ENCODE results near the gene ARHGEF16. TPM values are rescaled to one million over a fixed set of nuclear protein-coding genes. Genes with fewer than 3 reads are reported as not detected.

The ARHGEF16 gene
- total RNA-seq, 1 experiment from 2014 or later = 17.2 TPM

DNA sequence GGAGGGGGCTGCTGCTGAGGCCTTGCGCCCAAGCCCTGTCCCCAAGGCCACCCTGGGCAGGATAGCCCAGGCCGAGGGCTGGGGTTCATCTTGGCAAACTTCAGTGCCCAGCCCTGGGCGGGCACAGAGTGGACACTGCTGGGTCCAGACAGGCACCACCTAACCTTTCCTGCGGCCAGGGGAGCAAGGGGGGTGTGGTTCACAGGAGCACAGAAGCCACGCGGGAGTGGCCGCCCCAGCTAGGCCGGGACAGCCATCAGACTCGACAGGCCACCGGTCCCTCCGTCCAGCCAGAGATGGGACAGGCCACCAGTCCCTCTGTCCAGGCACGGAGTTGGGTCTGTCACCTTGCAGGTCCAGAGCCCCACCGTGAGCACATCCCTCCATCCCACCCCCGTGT is 28.9 kb downstream of the ARHGEF16 start:
- ChIA-PET CTCF (interaction anchor here (1.6 to 4.7 kb wide), 5 partner anchors 7 to 135 kb away, joined by 4 to 73 read pairs (median 30); no protein-coding TSS in a partner anchor), POLR2A (no interaction called here)
- DNase-seq (ENCODE audit: low spot score) = no peak
- TF ChIP-seq, protein P1, sequence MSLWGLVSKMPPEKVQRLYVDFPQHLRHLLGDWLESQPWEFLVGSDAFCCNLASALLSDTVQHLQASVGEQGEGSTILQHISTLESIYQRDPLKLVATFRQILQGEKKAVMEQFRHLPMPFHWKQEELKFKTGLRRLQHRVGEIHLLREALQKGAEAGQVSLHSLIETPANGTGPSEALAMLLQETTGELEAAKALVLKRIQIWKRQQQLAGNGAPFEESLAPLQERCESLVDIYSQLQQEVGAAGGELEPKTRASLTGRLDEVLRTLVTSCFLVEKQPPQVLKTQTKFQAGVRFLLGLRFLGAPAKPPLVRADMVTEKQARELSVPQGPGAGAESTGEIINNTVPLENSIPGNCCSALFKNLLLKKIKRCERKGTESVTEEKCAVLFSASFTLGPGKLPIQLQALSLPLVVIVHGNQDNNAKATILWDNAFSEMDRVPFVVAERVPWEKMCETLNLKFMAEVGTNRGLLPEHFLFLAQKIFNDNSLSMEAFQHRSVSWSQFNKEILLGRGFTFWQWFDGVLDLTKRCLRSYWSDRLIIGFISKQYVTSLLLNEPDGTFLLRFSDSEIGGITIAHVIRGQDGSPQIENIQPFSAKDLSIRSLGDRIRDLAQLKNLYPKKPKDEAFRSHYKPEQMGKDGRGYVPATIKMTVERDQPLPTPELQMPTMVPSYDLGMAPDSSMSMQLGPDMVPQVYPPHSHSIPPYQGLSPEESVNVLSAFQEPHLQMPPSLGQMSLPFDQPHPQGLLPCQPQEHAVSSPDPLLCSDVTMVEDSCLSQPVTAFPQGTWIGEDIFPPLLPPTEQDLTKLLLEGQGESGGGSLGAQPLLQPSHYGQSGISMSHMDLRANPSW (CRISPR knock-in tag; conservative IDR thresholded peaks at IDR 0.05; ENCODE audit: low read depth) = no peak
- TF ChIP-seq FOXP1 (CRISPR knock-in tag; IDR thresholded peaks at IDR 0.05; ENCODE audit: borderline replicate concordance) (0 out of 2 replicates have a peak, but pooled peaks have one; percentile 14), ZNF317 (CRISPR knock-in tag; IDR thresholded peaks at IDR 0.05; ENCODE audit: borderline replicate concordance, low read depth) (no peak)
- TF ChIP-seq, protein P2, sequence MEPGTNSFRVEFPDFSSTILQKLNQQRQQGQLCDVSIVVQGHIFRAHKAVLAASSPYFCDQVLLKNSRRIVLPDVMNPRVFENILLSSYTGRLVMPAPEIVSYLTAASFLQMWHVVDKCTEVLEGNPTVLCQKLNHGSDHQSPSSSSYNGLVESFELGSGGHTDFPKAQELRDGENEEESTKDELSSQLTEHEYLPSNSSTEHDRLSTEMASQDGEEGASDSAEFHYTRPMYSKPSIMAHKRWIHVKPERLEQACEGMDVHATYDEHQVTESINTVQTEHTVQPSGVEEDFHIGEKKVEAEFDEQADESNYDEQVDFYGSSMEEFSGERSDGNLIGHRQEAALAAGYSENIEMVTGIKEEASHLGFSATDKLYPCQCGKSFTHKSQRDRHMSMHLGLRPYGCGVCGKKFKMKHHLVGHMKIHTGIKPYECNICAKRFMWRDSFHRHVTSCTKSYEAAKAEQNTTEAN (CRISPR knock-in tag; IDR thresholded peaks at IDR 0.05) = 0 out of 2 replicates have a peak, but pooled peaks have one; percentile 34
- Mint-ChIP-seq H3K9me3 (peaks cover 6% of the 10 kb centered on the region), H3K36me3 (peaks cover 5% of the 10 kb centered on the region; the same call in 1 of the 2 replicates), H3K4me3 (no peak overlapping the region), H3K4me1 (peaks cover 3% of the 10 kb centered on the region), H3K27ac (no peak overlapping the region), H3K27me3 (ENCODE audit: low read depth) (peaks cover 3% of the 10 kb centered on the region; the same call in 1 of the 2 replicates)
- ATAC-seq = no peak

- ChIA-PET POLR2A (no interaction called here), CTCF (interaction anchor here (2.2 to 4.7 kb wide), 4 partner anchors 12 to 135 kb away, joined by 4 to 50 read pairs (median 18); no protein-coding TSS in a partner anchor)
- H3K4me1 Mint-ChIP-seq = peaks cover 3% of the 10 kb centered on the region
- peak overlapping the region; percentile 86 for H3K27ac Mint-ChIP-seq
- peaks cover 11% of the 10 kb centered on the region for H3K36me3 Mint-ChIP-seq
- TF ChIP-seq, protein P3, sequence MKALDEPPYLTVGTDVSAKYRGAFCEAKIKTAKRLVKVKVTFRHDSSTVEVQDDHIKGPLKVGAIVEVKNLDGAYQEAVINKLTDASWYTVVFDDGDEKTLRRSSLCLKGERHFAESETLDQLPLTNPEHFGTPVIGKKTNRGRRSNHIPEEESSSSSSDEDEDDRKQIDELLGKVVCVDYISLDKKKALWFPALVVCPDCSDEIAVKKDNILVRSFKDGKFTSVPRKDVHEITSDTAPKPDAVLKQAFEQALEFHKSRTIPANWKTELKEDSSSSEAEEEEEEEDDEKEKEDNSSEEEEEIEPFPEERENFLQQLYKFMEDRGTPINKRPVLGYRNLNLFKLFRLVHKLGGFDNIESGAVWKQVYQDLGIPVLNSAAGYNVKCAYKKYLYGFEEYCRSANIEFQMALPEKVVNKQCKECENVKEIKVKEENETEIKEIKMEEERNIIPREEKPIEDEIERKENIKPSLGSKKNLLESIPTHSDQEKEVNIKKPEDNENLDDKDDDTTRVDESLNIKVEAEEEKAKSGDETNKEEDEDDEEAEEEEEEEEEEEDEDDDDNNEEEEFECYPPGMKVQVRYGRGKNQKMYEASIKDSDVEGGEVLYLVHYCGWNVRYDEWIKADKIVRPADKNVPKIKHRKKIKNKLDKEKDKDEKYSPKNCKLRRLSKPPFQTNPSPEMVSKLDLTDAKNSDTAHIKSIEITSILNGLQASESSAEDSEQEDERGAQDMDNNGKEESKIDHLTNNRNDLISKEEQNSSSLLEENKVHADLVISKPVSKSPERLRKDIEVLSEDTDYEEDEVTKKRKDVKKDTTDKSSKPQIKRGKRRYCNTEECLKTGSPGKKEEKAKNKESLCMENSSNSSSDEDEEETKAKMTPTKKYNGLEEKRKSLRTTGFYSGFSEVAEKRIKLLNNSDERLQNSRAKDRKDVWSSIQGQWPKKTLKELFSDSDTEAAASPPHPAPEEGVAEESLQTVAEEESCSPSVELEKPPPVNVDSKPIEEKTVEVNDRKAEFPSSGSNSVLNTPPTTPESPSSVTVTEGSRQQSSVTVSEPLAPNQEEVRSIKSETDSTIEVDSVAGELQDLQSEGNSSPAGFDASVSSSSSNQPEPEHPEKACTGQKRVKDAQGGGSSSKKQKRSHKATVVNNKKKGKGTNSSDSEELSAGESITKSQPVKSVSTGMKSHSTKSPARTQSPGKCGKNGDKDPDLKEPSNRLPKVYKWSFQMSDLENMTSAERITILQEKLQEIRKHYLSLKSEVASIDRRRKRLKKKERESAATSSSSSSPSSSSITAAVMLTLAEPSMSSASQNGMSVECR (CRISPR knock-in tag; IDR thresholded peaks at IDR 0.05; ENCODE audit: borderline replicate concordance) = 0 out of 2 replicates have a peak, but pooled peaks have one; percentile 25
- TF ChIP-seq JAZF1 (CRISPR knock-in tag; IDR thresholded peaks at IDR 0.05) (no peak), CBFB (CRISPR knock-in tag; IDR thresholded peaks at IDR 0.05; ENCODE audit: low read depth) (0 out of 2 replicates have a peak, but pooled peaks have one; percentile 24), SP1 (CRISPR knock-in tag; conservative IDR thresholded peaks at IDR 0.05) (0 out of 2 replicates have a peak, but pooled peaks have one; percentile 21), ELF4 (CRISPR knock-in tag; IDR thresholded peaks at IDR 0.05; ENCODE audit: low read depth) (no peak), ZNF121 (CRISPR knock-in tag; IDR thresholded peaks at IDR 0.05) (0 out of 2 replicates have a peak, but pooled peaks have one; percentile 51), CREB1 (CRISPR knock-in tag; IDR thresholded peaks at IDR 0.05) (no peak), NFE2L1 (CRISPR knock-in tag; IDR thresholded peaks at IDR 0.05) (no peak)
- TF ChIP-seq, protein P4, sequence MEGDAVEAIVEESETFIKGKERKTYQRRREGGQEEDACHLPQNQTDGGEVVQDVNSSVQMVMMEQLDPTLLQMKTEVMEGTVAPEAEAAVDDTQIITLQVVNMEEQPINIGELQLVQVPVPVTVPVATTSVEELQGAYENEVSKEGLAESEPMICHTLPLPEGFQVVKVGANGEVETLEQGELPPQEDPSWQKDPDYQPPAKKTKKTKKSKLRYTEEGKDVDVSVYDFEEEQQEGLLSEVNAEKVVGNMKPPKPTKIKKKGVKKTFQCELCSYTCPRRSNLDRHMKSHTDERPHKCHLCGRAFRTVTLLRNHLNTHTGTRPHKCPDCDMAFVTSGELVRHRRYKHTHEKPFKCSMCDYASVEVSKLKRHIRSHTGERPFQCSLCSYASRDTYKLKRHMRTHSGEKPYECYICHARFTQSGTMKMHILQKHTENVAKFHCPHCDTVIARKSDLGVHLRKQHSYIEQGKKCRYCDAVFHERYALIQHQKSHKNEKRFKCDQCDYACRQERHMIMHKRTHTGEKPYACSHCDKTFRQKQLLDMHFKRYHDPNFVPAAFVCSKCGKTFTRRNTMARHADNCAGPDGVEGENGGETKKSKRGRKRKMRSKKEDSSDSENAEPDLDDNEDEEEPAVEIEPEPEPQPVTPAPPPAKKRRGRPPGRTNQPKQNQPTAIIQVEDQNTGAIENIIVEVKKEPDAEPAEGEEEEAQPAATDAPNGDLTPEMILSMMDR (IDR thresholded peaks at IDR 0.05) = peak; percentile 53; the same call in 1 of the 2 replicates
- peak; percentile 88 for DNase-seq (ENCODE audit: low spot score)
- H3K9me3 Mint-ChIP-seq = peaks cover 12% of the 10 kb centered on the region
- no peak overlapping the region for H3K4me3 Mint-ChIP-seq
- ATAC-seq = peak; percentile 86
- peaks cover 3% of the 10 kb centered on the region for H3K27me3 Mint-ChIP-seq (ENCODE audit: low read depth)
Measured at GRCh38 chr1:3483801-3484444, 29.5 kb downstream of the ARHGEF16 start.

Measured in WTC11 (cell line).